Measurements from ENCODE around the gene CRYBG3. TPM values are rescaled to one million over a fixed set of nuclear protein-coding genes. Genes with fewer than 3 reads are reported as not detected.
A peak's percentile ranks its signal among the peaks of the same experiment; 100 is the strongest.

Gene CRYBG3
- total RNA-seq, 4 donors from 2014 or later, result 18.7 to 23.5 (median 21.1) TPM

DNA sequence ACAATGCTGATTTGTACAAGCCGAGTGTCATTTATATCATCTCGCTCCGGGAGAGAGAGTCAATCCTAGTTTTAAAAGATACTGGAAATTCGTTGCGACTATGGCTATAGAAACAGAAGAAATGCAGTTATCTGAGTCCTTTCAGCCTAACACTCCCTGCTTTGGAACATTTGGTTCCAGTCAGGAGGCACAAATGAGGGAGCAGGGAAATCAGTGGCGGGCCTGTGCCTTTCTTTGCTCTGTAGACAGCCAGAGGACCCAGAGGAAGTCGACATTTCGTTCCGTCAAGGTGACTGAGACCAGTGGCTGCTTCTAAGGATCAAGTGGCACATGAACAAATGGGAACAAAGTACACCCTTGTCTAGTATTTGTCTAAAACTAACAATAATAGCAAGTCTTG is 151.2 kb downstream of the CRYBG3 start:
- H3K4me3 ChIP-seq, result peak overlapping the region; percentile 85 to 92 (median 89)
- no peaks in the 10 kb centered on the region for H3K9me3 ChIP-seq
- DNase-seq (ENCODE audit: extremely low spot score), result no peak
- no peaks in the 10 kb centered on the region for H3K27me3 ChIP-seq
- WGBS, result 84% methylated on average over 9 of the region's 9 CpGs
- TF ChIP-seq POLR2AphosphoS5 (IDR thresholded peaks at IDR 0.05) (no peak), EP300 (IDR thresholded peaks at IDR 0.05) (no peak), POLR2A (IDR thresholded peaks at IDR 0.05; ENCODE audit: low read depth) (no peak), CTCF (IDR thresholded peaks at IDR 0.05) (no peak)
- peaks cover 12 to 35% (median 22%) of the 10 kb centered on the region in 4 donors for H3K4me1 ChIP-seq
- intact Hi-C loops (cut with DNase I), result loop anchor here (5.0 to 10.0 kb wide), 2 partner anchors 49 to 148 kb away; partner anchors contain the start of gene CRYBG3
- H3K36me3 ChIP-seq, result no peaks in the 10 kb centered on the region
- H3K27ac ChIP-seq (replicated peaks in 1 of 4), result peak overlapping the region in 3 of 4 donors; percentile 85 to 91 (median 86)

DNA sequence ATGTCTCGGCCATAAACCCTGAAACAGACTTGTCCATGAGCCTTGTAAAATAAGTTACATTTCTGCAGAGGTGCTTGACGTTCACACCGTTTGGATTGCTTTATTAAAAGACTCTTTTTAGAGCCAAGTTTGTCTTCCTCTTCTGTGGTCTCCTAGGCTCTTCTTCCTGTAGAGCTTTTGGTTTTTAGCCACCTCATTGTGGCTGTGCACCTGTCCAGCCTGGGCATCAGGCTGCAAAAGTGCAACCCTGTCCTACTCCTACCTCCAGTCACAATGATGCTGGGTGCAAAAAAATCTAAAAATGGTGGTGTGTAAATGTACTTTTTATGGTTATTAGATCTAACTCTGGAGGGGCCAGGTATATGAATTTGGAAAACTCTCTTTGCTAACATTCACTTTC is 153.2 kb downstream of the CRYBG3 start:
- Histone ChIP-seq H3K36me3 (no peaks in the 10 kb centered on the region), H3K27ac (replicated peaks in 1 of 4) (no peak overlapping the region), H3K27me3 (no peaks in the 10 kb centered on the region), H3K9me3 (no peaks in the 10 kb centered on the region), H3K4me3 (no peak overlapping the region), H3K4me1 (peaks cover 12 to 26% (median 21%) of the 10 kb centered on the region in 4 donors)
- intact Hi-C loops (cut with DNase I), result loop anchor here (5.0 to 10.0 kb wide), 2 partner anchors 47 to 150 kb away; partner anchors contain the start of gene CRYBG3
- no peak for DNase-seq (ENCODE audit: extremely low spot score)
- no peak for TF ChIP-seq POLR2A (IDR thresholded peaks at IDR 0.05; ENCODE audit: low read depth)
- no peak for TF ChIP-seq CTCF (IDR thresholded peaks at IDR 0.05)
- no peak for TF ChIP-seq EP300 (IDR thresholded peaks at IDR 0.05)
- TF ChIP-seq POLR2AphosphoS5 (IDR thresholded peaks at IDR 0.05), result no peak
- WGBS, result 70% methylated on average over 3 of the region's 3 CpGs

DNA sequence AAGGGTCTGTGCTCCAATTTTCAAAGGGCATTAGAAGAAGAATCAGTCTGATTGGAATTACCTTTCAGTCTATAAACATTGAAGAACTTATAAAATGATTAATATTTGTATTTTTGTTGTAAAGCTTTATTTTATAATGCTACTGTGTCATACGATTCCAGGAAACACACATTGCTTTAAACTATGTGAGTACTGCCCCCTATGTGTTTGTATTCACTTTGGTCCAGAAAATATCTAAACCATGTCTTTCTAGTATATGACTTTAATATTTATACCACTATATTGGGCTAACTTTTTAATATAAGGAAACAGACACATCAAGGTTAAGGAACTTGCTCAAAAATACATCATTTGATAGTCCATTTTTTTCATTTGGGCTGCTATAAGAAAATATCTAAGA is 153.7 kb downstream of the CRYBG3 start:
- TF ChIP-seq POLR2AphosphoS5 (IDR thresholded peaks at IDR 0.05) (no peak), CTCF (IDR thresholded peaks at IDR 0.05) (no peak), POLR2A (IDR thresholded peaks at IDR 0.05; ENCODE audit: low read depth) (no peak), EP300 (IDR thresholded peaks at IDR 0.05) (no peak)
- peaks cover 12 to 21% (median 19%) of the 10 kb centered on the region in 4 donors for H3K4me1 ChIP-seq
- intact Hi-C loops (cut with DNase I), result loop anchor here (10.0 kb wide), 1 partner anchor 151 kb away; the partner anchor contains the start of gene CRYBG3
- no peaks in the 10 kb centered on the region for H3K9me3 ChIP-seq
- H3K27ac ChIP-seq (replicated peaks in 1 of 4), result no peak overlapping the region
- H3K36me3 ChIP-seq, result no peaks in the 10 kb centered on the region
- DNase-seq (ENCODE audit: extremely low spot score), result no peak
- no peak overlapping the region for H3K4me3 ChIP-seq
- H3K27me3 ChIP-seq, result no peaks in the 10 kb centered on the region
- WGBS, result 85% methylated on average over 1 of the region's 1 CpG

DNA sequence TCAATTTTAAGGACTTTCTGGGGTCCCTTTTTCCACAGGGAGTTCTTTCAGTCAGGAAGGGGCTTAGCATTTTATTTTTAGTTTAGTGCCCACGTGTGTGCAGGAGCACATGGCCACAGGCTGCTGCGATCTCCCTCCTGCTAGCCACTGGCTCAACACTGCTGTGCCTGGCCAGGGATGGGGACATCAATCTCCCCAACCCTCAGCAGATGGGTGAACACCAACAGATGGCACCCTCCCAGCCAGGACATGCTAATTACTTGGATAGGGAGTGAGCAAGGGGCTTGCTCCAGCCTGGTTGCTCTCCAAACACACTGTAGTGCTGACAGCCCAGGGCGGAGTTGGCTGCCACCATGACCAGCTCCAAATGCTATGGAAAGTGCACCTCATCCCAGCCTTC is 157.8 kb downstream of the CRYBG3 start:
- no peak overlapping the region for H3K27ac ChIP-seq (replicated peaks in 1 of 4)
- H3K4me3 ChIP-seq, result no peak overlapping the region
- H3K36me3 ChIP-seq, result no peaks in the 10 kb centered on the region
- 88% methylated on average over 3 of the region's 3 CpGs for WGBS
- no peak for TF ChIP-seq POLR2A (IDR thresholded peaks at IDR 0.05; ENCODE audit: low read depth)
- no peak for TF ChIP-seq EP300 (IDR thresholded peaks at IDR 0.05)
- TF ChIP-seq CTCF (IDR thresholded peaks at IDR 0.05), result no peak
- TF ChIP-seq POLR2AphosphoS5 (IDR thresholded peaks at IDR 0.05), result no peak
- no peaks in the 10 kb centered on the region for H3K27me3 ChIP-seq
- intact Hi-C loops (cut with DNase I), result loop anchor here (10.0 kb wide), 1 partner anchor 155 kb away; the partner anchor contains the start of gene CRYBG3
- H3K4me1 ChIP-seq, result peaks cover 11 to 28% (median 28%) of the 10 kb centered on the region in 4 donors
- DNase-seq (ENCODE audit: extremely low spot score), result no peak
- H3K9me3 ChIP-seq, result no peaks in the 10 kb centered on the region

DNA sequence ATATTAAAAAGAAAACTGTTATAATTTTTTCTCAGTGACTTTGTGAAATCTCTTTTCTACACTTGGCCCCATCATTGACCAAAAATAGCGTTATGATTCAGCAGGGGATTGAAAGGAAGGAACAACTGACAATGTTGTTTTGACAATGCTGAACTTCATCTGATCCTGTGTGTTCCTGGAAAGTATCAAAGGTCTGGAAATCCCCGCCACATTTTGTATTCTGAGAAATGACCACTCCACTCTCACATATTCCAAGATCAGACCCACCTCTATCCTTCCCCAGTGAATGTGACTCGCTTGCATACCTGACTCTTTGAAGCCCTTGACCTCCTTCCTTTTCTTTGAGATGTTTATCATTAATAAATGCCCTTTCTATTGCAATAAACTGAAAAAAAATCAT is 160.1 kb downstream of the CRYBG3 start:
- Histone ChIP-seq H3K27ac (replicated peaks in 1 of 4) (peak overlapping the region in 3 of 4 donors; percentile 30 to 74 (median 37)), H3K4me1 (peaks cover 11 to 28% (median 28%) of the 10 kb centered on the region in 4 donors), H3K9me3 (no peaks in the 10 kb centered on the region), H3K27me3 (no peaks in the 10 kb centered on the region), H3K4me3 (no peak overlapping the region), H3K36me3 (no peaks in the 10 kb centered on the region)
- TF ChIP-seq EP300 (IDR thresholded peaks at IDR 0.05) (peak; percentile 66), POLR2AphosphoS5 (IDR thresholded peaks at IDR 0.05) (peak in 1 of 2 donors; percentile 11), CTCF (IDR thresholded peaks at IDR 0.05) (no peak), POLR2A (IDR thresholded peaks at IDR 0.05; ENCODE audit: low read depth) (no peak)
- DNase-seq (ENCODE audit: extremely low spot score), result no peak
- 30% methylated on average over 3 of the region's 3 CpGs for WGBS
- intact Hi-C loops (cut with DNase I), result no loop called here
